Ectodermal cell (in vitro differentiated cells): Measurements from ENCODE around the gene TNFSF11.

Source experiments
- H3K27ac ChIP-seq: 2 replicates; pipeline ENCODE4 v1.7.0; 2013; ENCODE audit warnings: mild to moderate bottlenecking, low read depth, low read length; ENCODE audit not compliant: insufficient read depth, poor library complexity, severe bottlenecking
- H3K27me3 ChIP-seq: 2 replicates; pipeline ENCODE4 v1.7.0; 2013; ENCODE audit warnings: mild to moderate bottlenecking, low read length; ENCODE audit not compliant: insufficient read depth, control insufficient read depth, poor library complexity, severe bottlenecking
- H3K36me3 ChIP-seq: one replicate; pipeline ENCODE4 v1.7.0; 2013; ENCODE audit warnings: low read length; ENCODE audit not compliant: control insufficient read depth, insufficient read depth
- H3K4me1 ChIP-seq: one replicate; pipeline ENCODE4 v1.7.0; 2013; ENCODE audit warnings: low read length; ENCODE audit not compliant: control insufficient read depth, insufficient read depth
- H3K4me3 ChIP-seq: 2 replicates; pipeline ENCODE4 v1.7.0; 2013; ENCODE audit warnings: low read depth, low read length, control low read depth; ENCODE audit not compliant: insufficient read depth
- H3K9me3 ChIP-seq: 2 replicates; pipeline ENCODE4 v1.7.0; 2013; ENCODE audit warnings: mild to moderate bottlenecking, low read length, moderate library complexity; ENCODE audit not compliant: control insufficient read depth
- WGBS, 2 experiments: methylation state at CpG; one replicate each; pipeline ENCODE4 v1.1.7; 2013; ENCODE audit warnings: missing lambda C conversion rate in 2 of 2; 5-methylcytosine and 5-hydroxymethylcytosine counted together

TNFSF11 gene

DNA sequence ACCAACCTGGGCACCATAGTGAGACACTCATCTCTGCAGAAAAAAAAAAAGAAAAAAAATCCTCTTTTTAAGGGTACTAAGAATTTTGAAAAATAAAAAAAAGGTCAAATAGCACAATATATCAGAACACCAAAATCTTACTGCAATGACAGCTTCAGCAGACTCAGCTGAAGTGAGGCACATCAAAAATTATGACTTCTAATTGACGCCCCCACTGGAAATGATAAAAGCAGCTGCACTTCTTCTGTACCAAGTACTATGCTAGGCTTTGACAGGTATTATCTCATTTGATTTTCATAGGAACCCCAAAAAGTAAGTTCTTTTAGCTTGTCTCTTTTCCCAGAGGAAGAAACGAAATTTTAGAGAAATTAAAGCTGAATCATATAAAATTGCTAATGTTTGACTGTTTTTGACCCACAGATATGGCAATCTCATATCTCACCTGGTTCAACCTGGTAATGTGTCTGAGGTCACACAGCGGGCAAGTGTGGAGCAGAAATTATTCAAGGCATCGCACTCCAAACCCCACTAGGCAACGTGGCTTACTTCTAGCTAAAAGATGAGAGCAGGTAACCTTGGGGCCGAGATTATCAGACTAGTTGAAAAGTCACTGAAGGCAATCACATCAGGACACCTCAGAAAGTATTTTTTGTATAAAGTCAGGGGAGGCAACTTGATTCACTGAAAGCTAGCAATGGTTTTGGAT, 78.1 kb downstream of the TNFSF11 start:
- Histone ChIP-seq H3K36me3 (no peaks in the 10 kb centered on the region), H3K4me1 (peaks cover 5% of the 10 kb centered on the region), H3K9me3 (no peaks in the 10 kb centered on the region), H3K27me3 (no peaks in the 10 kb centered on the region), H3K27ac (no peak overlapping the region), H3K4me3 (no peak overlapping the region)
- WGBS, 2 experiments, result 92 to 94% methylated on average over 6 of the region's 6 CpGs

GRCh38 chr13:42652642-42653415, 78.9 kb downstream of the TNFSF11 start:
- Histone ChIP-seq H3K9me3 (no peaks in the 10 kb centered on the region), H3K27ac (no peak overlapping the region), H3K4me3 (no peak overlapping the region), H3K27me3 (no peaks in the 10 kb centered on the region), H3K36me3 (no peaks in the 10 kb centered on the region), H3K4me1 (peaks cover 5% of the 10 kb centered on the region)
- 88 to 100% methylated on average over 1 of the region's 1 CpG for WGBS, 2 experiments

DNA sequence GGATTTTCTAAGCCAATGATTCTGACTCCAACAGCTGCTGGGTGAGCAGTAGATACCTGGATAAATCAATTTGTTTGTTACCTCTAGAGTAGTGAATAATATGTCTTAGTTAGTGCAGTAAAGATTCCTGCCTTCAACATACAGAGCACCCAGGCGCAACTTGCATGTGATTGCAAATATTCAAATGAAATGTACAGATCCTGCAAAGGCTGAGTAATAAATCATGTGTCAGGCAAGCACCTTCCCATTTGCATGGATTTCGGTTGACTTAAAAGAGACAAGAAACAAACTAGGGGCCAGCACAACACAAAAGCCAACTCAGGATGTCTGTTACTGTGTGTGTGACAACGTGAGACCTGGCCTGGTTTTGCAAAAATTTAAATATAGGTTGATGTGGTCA, 79.7 kb downstream of the TNFSF11 start:
- Histone ChIP-seq H3K27me3 (no peaks in the 10 kb centered on the region), H3K27ac (no peak overlapping the region), H3K4me1 (peaks cover 5% of the 10 kb centered on the region), H3K4me3 (no peak overlapping the region), H3K9me3 (no peaks in the 10 kb centered on the region), H3K36me3 (no peaks in the 10 kb centered on the region)
- 77 to 87% methylated on average over 3 of the region's 3 CpGs for WGBS, 2 experiments

GRCh38 chr13:42654212-42654611, 80.3 kb downstream of the TNFSF11 start:
- no peaks in the 10 kb centered on the region for H3K27me3 ChIP-seq

DNA sequence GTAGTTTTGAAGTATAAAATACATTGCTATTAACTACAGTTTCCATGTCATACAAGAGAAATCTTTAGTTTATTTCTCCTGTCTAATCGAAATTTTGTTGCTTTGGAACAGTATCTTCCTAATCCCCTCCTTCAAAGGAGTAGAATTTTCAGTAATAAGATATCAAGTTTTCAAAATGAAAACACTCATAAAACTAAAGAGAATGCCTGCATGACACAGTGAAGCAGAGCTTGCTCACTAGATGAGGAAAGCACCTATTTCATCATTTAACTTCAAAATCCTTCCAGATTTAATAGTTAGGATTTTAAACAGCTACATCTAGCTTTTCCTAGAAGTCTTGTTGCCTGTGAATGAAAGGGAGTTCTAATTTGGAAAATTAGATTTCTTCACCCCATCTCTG, 80.8 kb downstream of the TNFSF11 start:
- WGBS, 2 experiments, result 80% methylated on average over 1 of the region's 1 CpG; no CpG with 5 or more reads in 1 of the 2 experiments
- H3K27me3 ChIP-seq, result no peaks in the 10 kb centered on the region
- H3K27ac ChIP-seq, result no peak overlapping the region
- H3K36me3 ChIP-seq, result no peaks in the 10 kb centered on the region
- no peak overlapping the region for H3K4me3 ChIP-seq
- peaks cover 5% of the 10 kb centered on the region for H3K4me1 ChIP-seq
- no peaks in the 10 kb centered on the region for H3K9me3 ChIP-seq

More at GRCh38 chr13:42654212-42654611, 80.3 kb downstream of the TNFSF11 start:
- H3K4me3 ChIP-seq, result no peak overlapping the region
- H3K27ac ChIP-seq, result no peak overlapping the region
- peaks cover 5% of the 10 kb centered on the region for H3K4me1 ChIP-seq
- no peaks in the 10 kb centered on the region for H3K9me3 ChIP-seq
- H3K36me3 ChIP-seq, result no peaks in the 10 kb centered on the region

DNA sequence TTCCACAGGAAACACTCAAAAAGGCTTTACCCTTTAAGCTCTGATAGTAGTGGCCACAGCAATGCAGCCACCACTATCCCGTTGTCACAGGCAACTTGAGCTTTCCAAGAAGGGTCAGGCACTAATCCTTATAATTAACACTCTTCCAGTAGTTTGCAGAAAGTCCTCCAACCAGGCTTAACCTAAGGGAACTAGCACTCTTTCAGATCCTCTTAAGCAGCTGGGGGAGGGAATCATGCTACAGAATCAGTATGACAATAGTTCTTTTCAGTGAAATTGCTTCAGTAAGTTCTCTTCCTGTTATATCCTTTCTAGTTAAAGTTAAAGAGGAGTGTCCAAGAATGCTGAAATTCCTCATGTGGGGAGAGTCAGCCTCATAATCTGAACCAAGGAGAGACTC, 82.2 kb downstream of the TNFSF11 start:
- H3K36me3 ChIP-seq, result no peaks in the 10 kb centered on the region
- H3K4me1 ChIP-seq, result peaks cover 5% of the 10 kb centered on the region
- no peaks in the 10 kb centered on the region for H3K9me3 ChIP-seq
- no peak overlapping the region for H3K4me3 ChIP-seq
- 13 to 17% methylated on average over 1 of the region's 1 CpG for whole genome bisulfite sequencing, 2 experiments
- H3K27me3 ChIP-seq, result no peaks in the 10 kb centered on the region
- H3K27ac ChIP-seq, result no peak overlapping the region

DNA sequence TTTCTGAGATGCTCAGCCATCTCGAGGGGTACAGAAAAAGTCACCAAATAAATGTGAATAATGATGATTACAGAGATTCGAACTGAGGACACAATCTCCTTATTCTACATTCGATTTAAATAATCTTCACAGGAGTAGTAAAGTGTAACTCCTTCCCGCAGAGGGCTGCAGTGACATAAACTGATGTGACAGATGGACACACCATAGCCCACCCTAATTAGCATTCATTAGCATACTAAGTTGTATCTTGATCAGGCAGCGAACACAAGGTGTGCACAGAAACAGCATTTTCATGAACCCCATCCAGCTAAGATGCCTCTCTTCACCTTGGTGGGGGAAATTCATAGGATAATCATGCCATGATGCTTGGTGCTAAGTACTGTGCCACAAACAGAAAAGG, 83.0 kb downstream of the TNFSF11 start:
- H3K4me3 ChIP-seq, result no peak overlapping the region
- H3K9me3 ChIP-seq, result no peaks in the 10 kb centered on the region
- no peaks in the 10 kb centered on the region for H3K36me3 ChIP-seq
- H3K4me1 ChIP-seq, result peaks cover 5% of the 10 kb centered on the region
- H3K27ac ChIP-seq, result no peak overlapping the region
- 92 to 94% methylated on average over 4 to 5 of the region's 5 CpGs for WGBS, 2 experiments
- H3K27me3 ChIP-seq, result no peaks in the 10 kb centered on the region
